Uterus (tissue), 4 donors: ENCODE results near the gene LPP. TPM values are rescaled to one million over a fixed set of nuclear protein-coding genes. Genes with fewer than 3 reads are reported as not detected.

ENCODE experiments used
- DNase-seq, 2 donors: peaks; one replicate each; pipeline ENCODE4 v3.0.0-alpha.2; 2019 to 2020
- H3K27ac ChIP-seq, 2 donors: fragments of 200-600 bp; sonication (generic); 1 replicate in 1 of 2; 2 replicates in 1 of 2; pipeline ENCODE4 v1.5.1; 2016 to 2018
- H3K27me3 ChIP-seq, 2 donors: fragments of 200-600 bp; sonication (generic); one replicate each; pipeline ENCODE4 v1.5.1; 2018 to 2019; ENCODE audit warnings: control low read depth in 1 of 2
- H3K36me3 ChIP-seq, 2 donors: fragments of 200-600 bp; sonication (generic); one replicate each; pipeline ENCODE4 v1.5.1; 2019; ENCODE audit warnings: control low read depth in 1 of 2
- H3K4me1 ChIP-seq, 2 donors: fragments of 200-600 bp; sonication (generic); one replicate each; pipeline ENCODE4 v1.5.1; 2018 to 2019; ENCODE audit warnings: control low read depth in 1 of 2
- H3K4me3 ChIP-seq, 2 donors: fragments of 200-600 bp; sonication (generic); 1 replicate in 1 of 2; 2 replicates in 1 of 2; pipeline ENCODE4 v1.5.1; 2018 to 2019; ENCODE audit warnings: mild to moderate bottlenecking in 1 of 2
- H3K9me3 ChIP-seq, 2 donors: fragments of 200-600 bp; sonication (generic); one replicate each; pipeline ENCODE4 v1.5.1; 2019; ENCODE audit warnings: control low read depth in 1 of 2
- CTCF ChIP-seq, 4 experiments: fragments of 200-600 bp in 2 of 4; fragments of 450-650 bp in 2 of 4; sonication (generic) in 2 of 4; IDR thresholded peaks; one replicate each; pipeline ENCODE4 v1.5.1; 2016 to 2019; ENCODE audit warnings: antibody characterized with exemption in 4 of 4, mild to moderate bottlenecking in 2 of 4, moderate library complexity in 1 of 4
- POLR2A ChIP-seq, 2 donors: fragments of 450-650 bp; IDR thresholded peaks; one replicate each; pipeline ENCODE4 v1.6.1; 2016; ENCODE audit warnings: antibody characterized with exemption in 2 of 2, mild to moderate bottlenecking in 1 of 2, moderate library complexity in 1 of 2
- intact Hi-C: fragments of 100-400 bp; cut with DNase I; formaldehyde crosslinking; loops from one replicate; pipeline ENCODE4 v1.15.1; 2023; ENCODE audit warnings: low total_unique reads
- total RNA-seq, 4 donors: library from RNA; depleted of rRNA in 3 of 4; stranded (reverse); fragments of >200 nt in 3 of 4; gene quantifications; one replicate each; pipeline versions ENCODE4 v1.1.0 to v1.2.4, GENCODE V29; 2014 to 2023
- donor health status: DM: yes; HTN: yes; CAD: no.

Gene LPP
- total RNA-seq, 4 donors from 2014 or later = 180 to 1,374 (median 712) TPM

GRCh38 chr3:188468662-188469061 lies 314.7 kb downstream of the LPP start:
- no peak overlapping the region for H3K4me3 ChIP-seq
- H3K27ac ChIP-seq = peak overlapping the region; percentile 58 to 75
- intact Hi-C loops = no loop called here
- no peaks in the 10 kb centered on the region for H3K9me3 ChIP-seq
- peak; percentile 87 to 95 for DNase-seq
- H3K4me1 ChIP-seq = peaks cover 0 to 7% of the 10 kb centered on the region in 2 donors
- no peaks in the 10 kb centered on the region for H3K27me3 ChIP-seq
- TF ChIP-seq POLR2A (IDR thresholded peaks at IDR 0.05) (no peak), CTCF (IDR thresholded peaks at IDR 0.05) (no peak)
- H3K36me3 ChIP-seq = no peaks in the 10 kb centered on the region

GRCh38 chr3:188469228-188469885 lies 315.4 kb downstream of the LPP start:
- peak in 1 of 2 donors; percentile 55 for DNase-seq
- Histone ChIP-seq H3K27ac (peak overlapping the region; percentile 58 to 75), H3K27me3 (no peaks in the 10 kb centered on the region), H3K4me1 (peaks cover 0 to 7% of the 10 kb centered on the region in 2 donors), H3K4me3 (no peak overlapping the region), H3K9me3 (no peaks in the 10 kb centered on the region), H3K36me3 (no peaks in the 10 kb centered on the region)
- intact Hi-C loops = no loop called here
- TF ChIP-seq CTCF (IDR thresholded peaks at IDR 0.05) (no peak), POLR2A (IDR thresholded peaks at IDR 0.05) (no peak)

- Histone ChIP-seq H3K36me3 (no peaks in the 10 kb centered on the region), H3K27me3 (no peaks in the 10 kb centered on the region), H3K27ac (peak overlapping the region; percentile 7 to 17), H3K9me3 (no peaks in the 10 kb centered on the region), H3K4me3 (no peak overlapping the region), H3K4me1 (peaks cover 0 to 7% of the 10 kb centered on the region in 2 donors)
- no peak for DNase-seq
- intact Hi-C loops = no loop called here
- TF ChIP-seq POLR2A (IDR thresholded peaks at IDR 0.05) = no peak
- TF ChIP-seq CTCF (IDR thresholded peaks at IDR 0.05) = no peak
These were observed 316.7 kb downstream of the LPP start for GRCh38 chr3:188470508-188471130.

GRCh38 chr3:188471723-188472122 lies 317.8 kb downstream of the LPP start:
- Histone ChIP-seq H3K36me3 (no peaks in the 10 kb centered on the region), H3K4me1 (peaks cover 0 to 7% of the 10 kb centered on the region in 2 donors), H3K27me3 (no peaks in the 10 kb centered on the region), H3K4me3 (no peak overlapping the region), H3K27ac (peak overlapping the region; percentile 7 to 29), H3K9me3 (no peaks in the 10 kb centered on the region)
- TF ChIP-seq CTCF (IDR thresholded peaks at IDR 0.05) (no peak), POLR2A (IDR thresholded peaks at IDR 0.05) (no peak)
- no peak for DNase-seq
- intact Hi-C loops = no loop called here

- peaks cover 0 to 7% of the 10 kb centered on the region in 2 donors for H3K4me1 ChIP-seq
- intact Hi-C loops = no loop called here
- DNase-seq = no peak
- no peaks in the 10 kb centered on the region for H3K27me3 ChIP-seq
- H3K36me3 ChIP-seq = no peaks in the 10 kb centered on the region
- H3K27ac ChIP-seq = peak overlapping the region in 1 of 2 donors; percentile 29
- H3K9me3 ChIP-seq = no peaks in the 10 kb centered on the region
- no peak overlapping the region for H3K4me3 ChIP-seq
- TF ChIP-seq CTCF (IDR thresholded peaks at IDR 0.05) = no peak
- no peak for TF ChIP-seq POLR2A (IDR thresholded peaks at IDR 0.05)
These were observed 318.4 kb downstream of the LPP start for GRCh38 chr3:188472336-188472735.
